ENCODE measurements around the gene VTI1A. TPM values are rescaled to one million over a fixed set of nuclear protein-coding genes. Genes with fewer than 3 reads are reported as not detected.

Gene VTI1A
- total RNA-seq, 2 donors from 2014 or later, result 53.3 to 57.5 TPM

GRCh38 chr10:112678987-112679386 lies 232.0 kb downstream of the VTI1A start:
- Histone ChIP-seq H3K27me3 (replicated peaks; ENCODE audit: insufficient read depth) (no peaks in the 10 kb centered on the region), H3K4me1 (replicated peaks) (no peaks in the 10 kb centered on the region), H3K4me3 (no peak overlapping the region), H3K36me3 (no peaks in the 10 kb centered on the region), H3K27ac (no peak overlapping the region), H3K9me3 (no peaks in the 10 kb centered on the region)
- intact Hi-C loops (cut with DNase I), result no loop called here
- TF ChIP-seq POLR2AphosphoS5 (IDR thresholded peaks at IDR 0.05) (no peak), CTCF (IDR thresholded peaks at IDR 0.05) (no peak), POLR2A (IDR thresholded peaks at IDR 0.05) (no peak)
- DNase-seq (ENCODE audit: low spot score), result no peak
- WGBS, result 78% methylated on average over 3 of the region's 3 CpGs

DNA sequence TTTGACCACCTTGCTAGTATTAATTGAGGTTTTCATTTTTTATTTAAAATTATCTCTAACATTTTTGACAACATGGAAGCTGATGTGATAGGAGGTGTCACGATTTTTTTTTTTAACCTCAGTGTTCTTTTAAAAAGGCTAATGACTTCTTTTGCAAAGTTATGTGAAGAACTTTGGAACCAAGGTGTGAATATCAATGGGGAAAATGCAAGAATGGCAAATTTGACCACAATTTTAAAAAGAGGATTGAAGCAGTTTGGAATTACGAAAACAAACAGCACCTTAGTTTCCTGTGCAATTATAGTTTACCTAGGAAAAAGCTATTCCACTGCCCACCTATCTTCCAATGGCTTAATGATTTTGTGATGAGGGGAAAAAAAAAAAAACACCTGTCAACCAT lies 232.4 kb downstream of the VTI1A start:
- 88% methylated on average over 2 of the region's 2 CpGs for WGBS
- intact Hi-C loops (cut with DNase I), result no loop called here
- Histone ChIP-seq H3K36me3 (no peaks in the 10 kb centered on the region), H3K9me3 (no peaks in the 10 kb centered on the region), H3K4me3 (no peak overlapping the region), H3K27ac (no peak overlapping the region), H3K4me1 (replicated peaks) (no peaks in the 10 kb centered on the region), H3K27me3 (replicated peaks; ENCODE audit: insufficient read depth) (no peaks in the 10 kb centered on the region)
- DNase-seq (ENCODE audit: low spot score), result no peak
- TF ChIP-seq POLR2AphosphoS5 (IDR thresholded peaks at IDR 0.05) (no peak), CTCF (IDR thresholded peaks at IDR 0.05) (no peak), POLR2A (IDR thresholded peaks at IDR 0.05) (no peak)

- intact Hi-C loops (cut with DNase I), result no loop called here
- H3K27ac ChIP-seq, result no peak overlapping the region
- no peak for TF ChIP-seq POLR2AphosphoS5 (IDR thresholded peaks at IDR 0.05)
- no peak for TF ChIP-seq POLR2A (IDR thresholded peaks at IDR 0.05)
- no peak for TF ChIP-seq CTCF (IDR thresholded peaks at IDR 0.05)
- H3K9me3 ChIP-seq, result no peaks in the 10 kb centered on the region
- no peaks in the 10 kb centered on the region for H3K27me3 ChIP-seq (replicated peaks; ENCODE audit: insufficient read depth)
- no peak overlapping the region for H3K4me3 ChIP-seq
- no peak for DNase-seq (ENCODE audit: low spot score)
- 100% methylated on average over 1 of the region's 1 CpG for WGBS
- H3K4me1 ChIP-seq (replicated peaks), result no peaks in the 10 kb centered on the region
- no peaks in the 10 kb centered on the region for H3K36me3 ChIP-seq
These were observed 233.6 kb downstream of the VTI1A start for GRCh38 chr10:112680586-112680985.

GRCh38 chr10:112687647-112688046 lies 240.6 kb downstream of the VTI1A start:
- Histone ChIP-seq H3K4me1 (replicated peaks) (no peaks in the 10 kb centered on the region), H3K9me3 (no peaks in the 10 kb centered on the region), H3K36me3 (no peaks in the 10 kb centered on the region), H3K27me3 (replicated peaks; ENCODE audit: insufficient read depth) (no peaks in the 10 kb centered on the region), H3K4me3 (no peak overlapping the region), H3K27ac (no peak overlapping the region)
- no peak for DNase-seq (ENCODE audit: low spot score)
- WGBS, result 82% methylated on average over 4 of the region's 4 CpGs
- TF ChIP-seq POLR2A (IDR thresholded peaks at IDR 0.05), result no peak
- intact Hi-C loops (cut with DNase I), result no loop called here

- H3K4me3 ChIP-seq, result no peak overlapping the region
- TF ChIP-seq POLR2A (IDR thresholded peaks at IDR 0.05) (no peak), POLR2AphosphoS5 (IDR thresholded peaks at IDR 0.05) (no peak), CTCF (IDR thresholded peaks at IDR 0.05) (peak in 2 of 4 experiments; percentile 8)
- no peak for DNase-seq (ENCODE audit: low spot score)
- H3K4me1 ChIP-seq (replicated peaks), result no peaks in the 10 kb centered on the region
- no peak overlapping the region for H3K27ac ChIP-seq
- no peaks in the 10 kb centered on the region for H3K27me3 ChIP-seq (replicated peaks; ENCODE audit: insufficient read depth)
- H3K9me3 ChIP-seq, result no peaks in the 10 kb centered on the region
- intact Hi-C loops (cut with DNase I), result no loop called here
- WGBS, result 37% methylated on average over 4 of the region's 4 CpGs
- no peaks in the 10 kb centered on the region for H3K36me3 ChIP-seq
These were observed 242.5 kb downstream of the VTI1A start for GRCh38 chr10:112689327-112690072.
